Endometrial microvascular endothelial cells (primary cell): ENCODE measurements around the gene EGLN3. TPM values are rescaled to one million over a fixed set of nuclear protein-coding genes. Genes with fewer than 3 reads are reported as not detected.
"Not testable (repeated sequence)": the region's sequence is repeated elsewhere in the genome, so short reads cannot be mapped to it uniquely, and the experiment has no call there.

ENCODE experiments used
- in situ Hi-C: cut with HindIII; loops from 2 replicates; pipeline ENCODE4 v1.10.0; 2017; ENCODE audit warnings: low sequenced_read_pairs, low pct_unique_long_range_greater_than_20kb; ENCODE audit errors: inconsistent ontology term
- total RNA-seq: library from RNA; depleted of rRNA; stranded (reverse); fragments of >200 nt; gene quantifications from one replicate; pipeline ENCODE4 v1.2.3, GENCODE V29; 2015; ENCODE audit errors: inconsistent ontology term

Gene EGLN3
- total RNA-seq: not detected

DNA sequence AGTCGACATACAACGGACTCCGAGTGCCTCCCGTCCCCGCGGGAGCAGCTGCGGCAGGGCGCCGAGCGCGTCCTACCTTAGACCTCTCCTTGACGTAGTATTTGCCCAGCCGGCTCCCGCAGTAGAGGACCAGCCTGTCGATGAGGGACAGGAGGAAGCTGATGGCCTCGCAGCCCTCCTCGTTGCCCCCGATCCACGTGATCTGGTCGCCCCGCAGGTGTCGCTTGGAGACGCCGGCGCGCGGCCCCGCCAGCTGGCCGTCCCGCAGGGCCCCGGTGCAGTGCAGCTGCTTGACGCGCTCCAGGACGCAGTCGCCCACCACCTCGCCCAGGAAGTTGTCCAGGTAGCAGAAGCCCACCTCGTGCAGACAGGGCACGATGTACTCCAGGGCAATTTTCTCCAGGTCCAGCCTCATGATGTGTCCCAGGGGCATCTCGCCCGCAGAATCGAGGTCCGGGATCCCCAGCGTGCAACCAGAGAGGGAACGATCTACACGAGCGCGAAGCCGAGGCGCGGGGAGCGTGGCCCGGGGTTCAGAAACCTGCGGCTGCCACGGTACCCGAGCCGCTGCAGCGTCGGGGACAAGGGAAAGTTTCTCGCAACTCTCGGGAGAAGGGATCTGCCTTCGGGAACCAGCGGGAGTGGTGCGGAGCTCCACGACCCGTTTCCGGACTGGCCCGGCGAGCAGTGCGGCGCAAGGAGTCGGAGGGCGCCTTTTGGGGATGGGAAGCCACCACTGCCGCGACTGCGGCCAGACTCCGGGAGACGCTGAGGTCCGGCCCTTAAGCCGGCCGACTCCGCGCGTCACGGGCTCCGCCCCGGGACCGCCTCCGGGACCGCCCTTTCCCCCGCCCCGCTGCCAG is at the start of gene EGLN3:
Gene EGLN3, minus strand, starts transcription at position 755 of the 863 bp plus-strand sequence. Its CDS starts 322 bp downstream, at position 433.
- in situ Hi-C loops: no loop called here

DNA sequence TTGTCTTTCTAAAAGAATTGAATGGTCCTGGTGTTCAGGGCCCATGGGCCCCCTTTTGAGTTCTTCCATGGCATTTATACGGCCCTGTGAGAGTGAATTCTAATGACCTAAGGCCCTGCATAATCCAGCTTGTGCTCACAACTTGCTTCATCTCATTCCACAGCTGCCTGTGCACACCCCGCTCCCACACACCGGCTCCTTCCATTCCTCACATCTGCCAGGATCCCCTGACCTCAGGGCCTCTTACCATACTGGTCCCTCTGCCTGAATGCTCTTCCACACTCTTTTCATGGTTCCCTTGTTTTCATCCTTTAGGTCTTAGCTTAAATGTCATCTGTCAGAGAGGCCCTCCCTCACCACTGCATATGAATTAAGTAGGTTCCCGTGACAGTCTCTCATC is 49.5 kb upstream of the EGLN3 start:
- in situ Hi-C loops: no loop called here

DNA sequence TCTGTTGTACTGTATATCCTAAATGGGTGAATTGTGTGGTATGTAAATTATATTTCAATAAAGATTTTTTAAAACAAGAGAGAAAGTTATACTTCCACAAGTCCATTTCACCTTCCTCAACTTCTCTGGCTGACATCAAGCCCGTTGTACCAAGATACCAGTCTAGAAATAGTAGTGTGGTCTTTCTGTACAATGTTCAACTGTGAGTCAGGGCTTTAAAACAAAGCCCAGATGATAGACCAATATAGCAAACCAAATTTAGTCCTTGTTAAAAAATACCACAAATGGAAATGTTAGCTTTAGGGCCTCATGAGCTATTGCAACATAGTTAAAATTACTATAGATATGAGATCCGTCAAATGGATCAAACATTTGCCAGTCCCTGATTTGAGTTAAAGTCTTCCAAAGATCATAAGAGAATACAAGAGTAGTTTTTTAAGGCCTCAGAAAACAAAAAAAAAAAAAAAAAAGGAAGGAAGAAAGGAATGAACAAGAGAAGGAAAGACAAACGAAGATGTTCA is 49.0 kb upstream of the EGLN3 start:
- in situ Hi-C loops: no loop called here

GRCh38 chr14:33997611-33998010 is 46.7 kb upstream of the EGLN3 start:
- in situ Hi-C loops: no loop called here

DNA sequence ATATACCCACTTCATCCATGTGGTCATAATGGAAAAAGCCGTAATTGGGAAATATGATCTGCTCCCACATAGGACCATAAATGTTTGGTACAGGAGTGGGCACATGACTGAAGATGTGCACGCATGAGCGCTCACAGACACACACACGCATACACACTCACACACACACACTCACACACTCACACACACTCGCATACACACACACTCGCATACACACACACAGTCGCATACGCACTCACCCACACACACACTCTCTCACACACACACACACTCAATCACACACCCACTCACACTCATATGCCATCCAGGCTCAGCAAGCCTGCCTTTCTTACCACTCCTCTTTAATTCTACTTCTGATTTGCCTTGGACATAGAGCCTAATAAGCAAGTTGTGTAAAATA is 45.6 kb upstream of the EGLN3 start:
- in situ Hi-C loops: no loop called here

- in situ Hi-C loops: no loop called here
Measured at GRCh38 chr14:33993246-33993645, 42.4 kb upstream of the EGLN3 start.

- in situ Hi-C loops: no loop called here
Measured at GRCh38 chr14:33992274-33993007, 41.6 kb upstream of the EGLN3 start.

- in situ Hi-C loops: no loop called here
Measured at GRCh38 chr14:33990790-33991189, 39.9 kb upstream of the EGLN3 start.

- in situ Hi-C loops: no loop called here
Measured at GRCh38 chr14:33987565-33988080, 36.7 kb upstream of the EGLN3 start.

GRCh38 chr14:33986804-33987203 is 35.9 kb upstream of the EGLN3 start:
- in situ Hi-C loops: no loop called here

DNA sequence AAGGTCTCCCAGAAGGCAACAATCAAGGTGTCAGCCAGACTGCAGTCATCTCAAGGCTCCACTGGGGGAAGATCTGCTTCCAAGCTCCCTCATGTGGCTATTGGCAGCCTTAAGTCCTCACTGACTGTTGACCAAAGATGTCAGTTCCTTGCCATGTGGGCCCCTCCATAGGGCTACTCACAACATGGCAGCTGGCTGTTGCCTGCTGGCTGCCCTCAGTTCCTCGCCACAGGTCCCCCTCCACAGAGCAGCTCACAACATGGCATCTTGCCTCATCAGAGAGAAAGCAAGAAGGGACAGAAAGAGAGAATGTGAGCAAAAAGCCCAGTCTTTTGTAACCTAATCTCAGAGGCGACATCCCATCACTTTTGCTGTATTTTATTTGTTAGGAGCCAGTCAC is 34.4 kb upstream of the EGLN3 start:
- in situ Hi-C loops: no loop called here

GRCh38 chr14:33979613-33980276 is 28.9 kb upstream of the EGLN3 start:
- in situ Hi-C loops: no loop called here

DNA sequence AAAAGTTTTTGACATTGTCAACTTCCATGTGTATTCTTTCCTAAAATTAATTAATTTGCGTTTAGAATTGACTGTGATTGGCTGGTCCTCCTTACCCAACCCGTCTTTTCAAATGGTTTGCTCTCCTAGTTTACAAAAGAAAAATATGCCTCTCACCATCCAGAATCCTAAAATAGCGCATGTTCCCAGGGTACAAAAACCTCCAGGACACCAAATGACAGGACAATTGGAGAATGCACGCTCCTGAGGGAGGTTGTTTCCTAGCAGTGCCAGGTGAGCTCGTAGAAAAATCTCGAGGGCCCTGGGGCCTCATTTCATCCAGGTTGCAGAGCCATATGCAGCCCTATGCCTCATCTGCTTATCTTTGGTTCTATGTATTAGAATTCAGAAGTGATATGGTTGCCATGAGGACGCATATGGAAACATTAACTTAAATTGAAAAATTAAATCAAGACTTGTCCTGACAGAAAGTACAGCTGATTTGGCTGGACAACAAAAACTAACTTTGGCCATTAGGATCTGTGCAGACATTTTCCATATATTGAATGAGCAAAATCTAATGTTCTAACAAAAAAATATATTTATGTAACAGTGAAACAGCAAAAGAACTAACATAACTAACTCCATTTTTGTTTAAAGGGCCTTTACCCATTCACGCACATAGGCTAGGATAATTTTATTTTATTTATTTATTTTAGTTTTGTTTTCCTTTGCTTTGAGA is 28.2 kb upstream of the EGLN3 start:
- in situ Hi-C loops: no loop called here

DNA sequence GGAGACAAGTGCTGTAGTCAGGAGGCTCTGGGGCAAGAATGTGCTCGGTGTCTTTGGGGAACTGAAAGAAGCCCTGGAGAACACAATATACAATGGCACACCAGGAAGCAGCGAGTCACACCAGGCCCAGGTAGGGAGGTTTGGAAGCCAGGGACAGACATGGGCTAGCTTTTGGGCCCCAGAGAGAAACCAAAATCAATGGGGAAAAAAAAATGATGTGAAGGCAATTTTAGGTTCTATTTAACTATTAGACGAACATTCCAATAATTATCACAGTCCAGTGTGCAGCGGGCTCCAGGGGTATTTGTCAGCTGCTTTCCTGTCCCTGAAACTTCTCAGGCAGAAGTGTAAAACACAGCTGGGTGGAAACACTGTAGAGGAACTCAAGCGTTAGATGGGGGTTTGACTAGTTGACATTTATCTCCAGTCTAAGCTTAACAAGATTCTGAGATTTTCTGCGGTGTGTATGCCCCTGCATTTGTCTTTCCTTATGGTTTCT is 21.8 kb upstream of the EGLN3 start:
- in situ Hi-C loops: no loop called here

GRCh38 chr14:33969846-33970245 is 19.0 kb upstream of the EGLN3 start:
- in situ Hi-C loops: not testable (repeated sequence)

GRCh38 chr14:33968722-33969121 is 17.8 kb upstream of the EGLN3 start:
- in situ Hi-C loops: no loop called here

GRCh38 chr14:33967138-33967537 is 16.3 kb upstream of the EGLN3 start:
- in situ Hi-C loops: no loop called here

DNA sequence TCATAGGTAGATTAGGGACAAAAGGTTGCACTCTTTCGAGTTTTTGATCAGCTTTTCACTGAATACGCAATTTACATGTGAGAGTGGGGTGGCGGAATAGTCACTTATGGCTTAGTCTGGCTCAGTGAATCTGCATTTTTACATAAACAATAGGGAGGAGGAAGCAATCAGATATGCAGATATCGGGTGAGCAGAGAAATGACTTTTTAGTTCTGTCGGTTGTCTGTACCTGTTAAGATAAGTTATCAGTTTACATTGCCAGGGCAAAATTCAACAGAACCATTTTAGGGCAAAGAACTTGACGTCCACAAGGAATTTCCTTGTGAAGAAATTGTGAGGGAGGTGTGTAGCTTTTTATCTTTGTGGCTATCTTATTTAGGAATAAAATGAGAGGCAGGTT is 15.4 kb upstream of the EGLN3 start:
- in situ Hi-C loops: no loop called here
